IMR-90 (cell line): ENCODE data around the gene SEPHS1. TPM values are rescaled to one million over a fixed set of nuclear protein-coding genes. Genes with fewer than 3 reads are reported as not detected.
"Not testable (repeated sequence)": the region's sequence is repeated elsewhere in the genome, so short reads cannot be mapped to it uniquely, and the experiment has no call there.

Experiments used
- ATAC-seq: fragments of 200-7000 bp; cut with Tn5 transposase; 2 replicates; pipeline ENCODE4 v1.9.1; 2020; ENCODE audit warnings: low read depth, mild to moderate bottlenecking, moderate library complexity
- BruUV-seq: library from RNA; stranded (reverse); fragments of 400-500 nt; replicated peaks from 2 replicates; lab custom pipeline; 2021; lab: Mats Ljungman, UMichigan
- CTCF ChIA-PET: fragments of 300-600 bp; formaldehyde crosslinking; extraction: SDS; loops from one replicate; lab custom pipeline; 2021; ENCODE audit warnings: antibody characterized with exemption; lab: Yijun Ruan, JAX
- POLR2A ChIA-PET: fragments of 300-600 bp; sonication (Branson Sonifier 250); formaldehyde crosslinking; loops from one replicate; lab custom pipeline; 2022; ENCODE audit warnings: antibody characterized with exemption; ENCODE audit not compliant: unreplicated experiment; lab: Charles Lee
- DNase-seq: peaks from one replicate; pipeline ENCODE4 v3.0.0; 2013
- H2AFZ ChIP-seq: replicated peaks from 2 replicates; pipeline ENCODE3; 2013; ENCODE audit warnings: low read length, mild to moderate bottlenecking; ENCODE audit not compliant: poor library complexity
- H2AK5ac ChIP-seq: 2 replicates; pipeline ENCODE4 v1.6.1; 2013; ENCODE audit warnings: low read depth, low read length, inconsistent platforms
- H2AK9ac ChIP-seq: replicated peaks from 2 replicates; pipeline ENCODE3; 2013; ENCODE audit warnings: mild to moderate bottlenecking, low read depth, low read length, moderate library complexity; ENCODE audit not compliant: poor library complexity
- H2BK120ac ChIP-seq: 2 replicates; pipeline ENCODE4 v1.6.1; 2013; ENCODE audit warnings: low read depth, low read length, inconsistent platforms
- H2BK15ac ChIP-seq: 3 replicates; pipeline ENCODE4 v1.6.1; 2013; ENCODE audit warnings: low read depth, low read length, inconsistent platforms
- H2BK20ac ChIP-seq: 2 replicates; pipeline ENCODE4 v1.6.1; 2013; ENCODE audit warnings: low read depth, mild to moderate bottlenecking, inconsistent platforms, low read length, moderate library complexity
- H2BK5ac ChIP-seq: 2 replicates; pipeline ENCODE4 v1.6.1; 2013; ENCODE audit warnings: mild to moderate bottlenecking, low read depth, low read length, inconsistent platforms; ENCODE audit not compliant: poor library complexity, severe bottlenecking
- H3K14ac ChIP-seq: replicated peaks from 2 replicates; pipeline ENCODE4 v1.6.1; 2013; ENCODE audit warnings: low read depth, low read length, inconsistent platforms
- H3K18ac ChIP-seq: 2 replicates; pipeline ENCODE4 v1.6.1; 2013; ENCODE audit warnings: low read depth, low read length, control low read depth
- H3K23ac ChIP-seq: 2 replicates; pipeline ENCODE4 v1.6.1; 2013; ENCODE audit warnings: low read depth, low read length, inconsistent platforms
- H3K27ac ChIP-seq: 2 replicates; pipeline ENCODE4 v1.5.1; 2013; ENCODE audit warnings: mild to moderate bottlenecking, control low read depth, low read length; ENCODE audit not compliant: insufficient read depth
- H3K27me3 ChIP-seq: 2 replicates; pipeline ENCODE4 v1.6.1; 2013; ENCODE audit warnings: low read length; ENCODE audit not compliant: control insufficient read depth, insufficient read depth
- H3K36me3 ChIP-seq: 2 replicates; pipeline ENCODE4 v1.6.1; 2013; ENCODE audit warnings: low read length, mixed read lengths; ENCODE audit not compliant: control insufficient read depth, insufficient read depth
- H3K4ac ChIP-seq: 2 replicates; pipeline ENCODE4 v1.6.1; 2013; ENCODE audit warnings: low read depth, low read length, inconsistent platforms
- H3K4me1 ChIP-seq: 2 replicates; pipeline ENCODE4 v1.6.1; 2013; ENCODE audit warnings: low read length, mixed read lengths; ENCODE audit not compliant: control insufficient read depth, insufficient read depth
- H3K4me2 ChIP-seq: 2 replicates; pipeline ENCODE4 v1.6.1; 2013; ENCODE audit warnings: low read depth, mild to moderate bottlenecking, control low read depth, low read length, moderate library complexity
- H3K4me3 ChIP-seq: 2 replicates; pipeline ENCODE4 v1.5.1; 2013; ENCODE audit warnings: low read depth, mild to moderate bottlenecking, control low read depth, low read length, moderate library complexity; ENCODE audit not compliant: insufficient read depth
- H3K56ac ChIP-seq: 2 replicates; pipeline ENCODE4 v1.6.1; 2013; ENCODE audit warnings: low read length, inconsistent platforms; ENCODE audit not compliant: insufficient read depth; ENCODE audit errors: extremely low read depth
- H3K79me1 ChIP-seq, 2 experiments: 2 replicates each; pipeline ENCODE4 v1.6.1; 2013; ENCODE audit warnings: low read length in 2 of 2, inconsistent platforms in 1 of 2, low read depth in 1 of 2
- H3K9ac ChIP-seq: 2 replicates; pipeline ENCODE4 v1.6.1; 2013; ENCODE audit warnings: low read depth, low read length, control low read depth
- H3K9me1 ChIP-seq: 2 replicates; pipeline ENCODE4 v1.6.1; 2013; ENCODE audit warnings: low read length, inconsistent platforms; ENCODE audit not compliant: insufficient read depth
- H3K9me3 ChIP-seq: 2 replicates; pipeline ENCODE4 v1.6.1; 2013; ENCODE audit warnings: low read length; ENCODE audit not compliant: control insufficient read depth, insufficient read depth
- H4K20me1 ChIP-seq: 2 replicates; pipeline ENCODE4 v1.6.1; 2013; ENCODE audit warnings: low read length, inconsistent platforms; ENCODE audit not compliant: insufficient read depth
- H4K5ac ChIP-seq: 2 replicates; pipeline ENCODE4 v1.6.1; 2013; ENCODE audit warnings: mild to moderate bottlenecking, low read depth, low read length, control low read depth
- H4K8ac ChIP-seq, 2 experiments: 2 replicates each; pipeline ENCODE4 v1.6.1; 2013; ENCODE audit warnings: low read depth in 2 of 2, low read length in 2 of 2, control low read depth in 1 of 2, inconsistent platforms in 1 of 2
- H4K91ac ChIP-seq: 2 replicates; pipeline ENCODE4 v1.6.1; 2013; ENCODE audit warnings: low read depth, low read length, inconsistent platforms; ENCODE audit not compliant: insufficient read depth
- WGBS, 2 experiments: methylation state at CpG; one replicate each; pipeline versions ENCODE4 v1.1.5 to v1.1.7; 2013; ENCODE audit warnings: missing lambda C conversion rate in 2 of 2; ENCODE audit not compliant: insufficient read length in 1 of 2; ENCODE audit errors: extremely low coverage in 2 of 2; 5-methylcytosine and 5-hydroxymethylcytosine counted together
- dilution Hi-C: fragments of 300-500 bp; cut with HindIII; formaldehyde crosslinking; loops from one replicate; pipeline ENCODE4 v1.14.3; 2018; ENCODE audit warnings: low sequenced_read_pairs; ENCODE audit not compliant: unreplicated experiment
- in situ Hi-C: fragments of 300-500 bp; cut with MboI; formaldehyde crosslinking; loops from 3 replicates; pipeline ENCODE4 v1.14.3; 2019; ENCODE audit warnings: low sequenced_read_pairs, inconsistent platforms, mixed read lengths
- intact Hi-C: fragments of 100-400 bp; cut with micrococcal nuclease; formaldehyde crosslinking; loops from 2 replicates; pipeline ENCODE4 v1.10.0; 2022
- polyA plus RNA-seq, 3 experiments: library from polyadenylated mRNA; depleted of rRNA; stranded (reverse); fragments of >200 nt; gene quantifications; 2 replicates each; pipeline ENCODE4 v1.2.3, GENCODE V29; 2012; ENCODE audit warnings: low replicate concordance in 1 of 3
- total RNA-seq: library from RNA; depleted of rRNA; stranded (reverse); fragments of >200 nt; gene quantifications from 2 replicates; pipeline ENCODE4 v1.2.3, GENCODE V29; 2012

The SEPHS1 gene
- total and polyA plus RNA-seq, 2 of the 4 experiments (the other 2 are of a cell fraction), result 39.4 to 69.4 TPM

GRCh38 chr10:13276146-13276545 is 71.9 kb downstream of the SEPHS1 start:
- BruUV-seq, dilution Hi-C loops, CTCF ChIA-PET, H2BK15ac ChIP-seq, H2AK9ac ChIP-seq, H4K8ac ChIP-seq, in situ Hi-C loops, H3K36me3 ChIP-seq, H4K5ac ChIP-seq, H2BK20ac ChIP-seq, H3K27me3 ChIP-seq, ATAC-seq, H3K18ac ChIP-seq, H3K4me1 ChIP-seq, H3K23ac ChIP-seq, DNase-seq, H2BK120ac ChIP-seq, H2BK5ac ChIP-seq, H4K20me1 ChIP-seq, H3K4me3 ChIP-seq, H3K4ac ChIP-seq, POLR2A ChIA-PET, H3K9ac ChIP-seq, H3K9me3 ChIP-seq, H4K91ac ChIP-seq, H2AFZ ChIP-seq, H3K56ac ChIP-seq, H3K27ac ChIP-seq, H3K79me1 ChIP-seq, H3K4me2 ChIP-seq, H2AK5ac ChIP-seq, H3K9me1 ChIP-seq, H3K14ac ChIP-seq: not testable (repeated sequence)
- intact Hi-C loops, result loop anchor here (2.0 kb wide), 1 partner anchor 69 kb away; no protein-coding TSS in a partner anchor
- 80% methylated on average over 1 of the region's 11 CpGs; no CpG with 5 or more reads in 1 of the 2 experiments for WGBS, 2 experiments
